ENCODE data around the gene NCKAP5. TPM values are rescaled to one million over a fixed set of nuclear protein-coding genes. Genes with fewer than 3 reads are reported as not detected.

Gene NCKAP5
- total RNA-seq, 2 donors from 2014 or later, result not detected

DNA sequence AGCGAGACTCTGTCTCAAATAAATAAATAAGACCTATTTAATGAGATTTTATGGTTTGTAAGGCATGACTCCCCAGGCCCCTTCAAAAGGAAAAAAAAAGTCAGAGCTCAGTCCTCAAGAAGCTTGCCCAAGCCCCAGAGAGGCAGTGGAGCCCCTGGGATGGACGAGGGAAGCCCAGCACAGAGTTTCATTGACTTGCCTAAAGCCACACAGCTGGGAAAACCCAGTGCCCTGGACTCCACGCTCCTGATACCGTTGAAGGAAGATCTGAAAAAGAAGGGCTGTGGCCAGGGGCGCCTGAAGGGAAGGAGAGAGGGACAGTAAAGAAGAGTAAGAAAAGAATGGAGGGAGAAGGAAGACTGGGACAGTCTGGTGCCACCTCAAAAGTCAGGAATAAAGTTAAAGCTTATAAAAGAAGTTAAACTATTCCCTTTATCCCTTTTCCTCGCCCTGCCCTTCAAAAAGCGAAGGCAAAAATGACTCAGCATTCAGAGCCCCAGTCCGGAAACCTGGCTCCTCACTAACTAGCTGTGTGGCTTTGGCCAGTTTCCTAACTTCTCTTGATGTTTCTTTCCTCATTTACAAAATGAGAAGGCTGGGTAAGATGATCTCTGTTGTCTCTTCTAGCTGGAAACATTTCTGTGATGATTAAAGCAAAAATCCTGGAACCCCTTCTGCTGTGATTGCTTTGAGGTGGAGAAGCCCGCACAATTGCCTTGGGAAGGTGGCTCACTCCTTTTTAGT lies 945.0 kb downstream of the NCKAP5 start:
- no peak for DNase-seq (ENCODE audit: low spot score in 2 of 2)
- Mint-ChIP-seq H3K9me3 (peaks cover 4 to 9% of the 10 kb centered on the region in 2 donors), H3K27ac (no peak overlapping the region), H3K36me3 (no peaks in the 10 kb centered on the region)
- no peak for ATAC-seq
